ENCODE measurements around the gene ZNF492.
A peak's percentile ranks its signal among the peaks of the same experiment; 100 is the strongest.
"Not testable (repeated sequence)": the region's sequence is repeated elsewhere in the genome, so short reads cannot be mapped to it uniquely, and the experiment has no call there.

The ZNF492 gene

GRCh38 chr19:22622901-22623840 lies 11.0 kb upstream of the ZNF492 start:
- Histone ChIP-seq H3K27me3 (ENCODE audit: low read depth) (no peaks in the 10 kb centered on the region), H3K9me3 (no peaks in the 10 kb centered on the region), H3K36me3 (replicated peaks) (no peaks in the 10 kb centered on the region), H3K4me1 (no peaks in the 10 kb centered on the region), H3K4me3 (no peak overlapping the region)
- DNase-seq (ENCODE audit: low spot score in 2 of 2), result no peak
- in situ Hi-C loops (cut with MboI; ENCODE audit: low sequenced_read_pairs), result no loop called here

DNA sequence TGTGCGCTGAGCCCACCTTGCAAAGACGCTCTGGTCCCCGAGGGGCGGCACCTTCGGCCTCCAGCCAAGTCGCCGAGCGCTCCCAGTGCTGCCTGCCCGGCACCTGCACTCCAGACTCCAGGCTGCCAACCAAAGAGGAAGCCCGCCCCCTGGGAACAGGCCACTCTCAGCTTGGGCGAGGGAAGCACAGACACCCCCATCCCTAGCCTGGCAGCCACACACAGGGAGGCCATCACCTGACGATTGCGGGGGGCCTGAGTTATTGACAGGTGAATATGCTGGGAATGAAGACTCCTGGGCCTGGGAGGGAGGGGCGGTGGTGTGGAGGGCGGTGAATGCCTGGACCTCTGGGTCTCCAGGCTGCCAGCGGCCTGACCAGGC lies 10.3 kb upstream of the ZNF492 start:
- Histone ChIP-seq H3K4me1 (no peaks in the 10 kb centered on the region), H3K9me3 (no peaks in the 10 kb centered on the region), H3K36me3 (replicated peaks) (no peaks in the 10 kb centered on the region), H3K4me3 (no peak overlapping the region), H3K27me3 (ENCODE audit: low read depth) (no peaks in the 10 kb centered on the region)
- in situ Hi-C loops (cut with MboI; ENCODE audit: low sequenced_read_pairs), result no loop called here
- DNase-seq (ENCODE audit: low spot score in 2 of 2), result no peak

DNA sequence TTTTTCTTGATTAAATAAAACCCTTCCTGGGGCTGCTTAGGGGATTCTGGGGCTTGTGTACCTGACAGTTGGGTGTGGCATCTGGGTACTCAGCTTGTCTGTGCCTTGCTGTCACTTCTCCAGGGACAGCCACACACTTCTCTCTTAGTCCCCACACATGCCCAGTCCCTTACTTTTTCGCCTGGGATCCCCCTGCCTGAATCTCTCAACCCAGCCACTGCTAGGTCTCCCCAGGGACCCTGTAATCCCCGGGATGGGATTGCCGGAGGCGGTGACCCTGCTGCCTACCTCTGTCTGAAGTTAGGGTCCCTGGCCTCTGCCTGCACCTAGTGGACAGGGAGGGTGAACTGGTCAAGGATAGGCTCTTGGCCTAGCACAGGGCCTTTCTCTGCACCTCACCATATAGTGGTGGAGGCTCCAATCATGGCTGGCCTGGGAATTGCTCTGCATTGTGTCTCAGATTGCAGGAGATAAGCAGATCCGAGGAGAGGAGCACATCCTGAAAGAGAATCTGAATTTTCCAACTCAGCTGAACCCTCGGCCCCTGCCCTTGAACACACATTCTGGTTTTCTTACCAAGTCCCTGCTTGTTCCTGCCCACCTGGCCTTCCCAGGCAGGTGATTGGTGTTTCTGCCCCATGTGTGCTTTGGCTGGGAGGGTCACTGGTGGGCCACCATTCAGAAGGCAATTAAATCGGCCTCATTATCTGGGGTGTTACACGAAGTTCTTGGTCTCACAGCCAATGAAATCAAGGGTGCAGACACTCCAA lies 8.7 kb upstream of the ZNF492 start:
- in situ Hi-C loops (cut with MboI; ENCODE audit: low sequenced_read_pairs), result no loop called here
- no peak for DNase-seq (ENCODE audit: low spot score in 2 of 2)
- H3K27me3 ChIP-seq (ENCODE audit: low read depth), result no peaks in the 10 kb centered on the region
- H3K9me3 ChIP-seq, result no peaks in the 10 kb centered on the region
- H3K36me3 ChIP-seq (replicated peaks), result no peaks in the 10 kb centered on the region
- H3K4me1 ChIP-seq, result no peaks in the 10 kb centered on the region
- no peak overlapping the region for H3K4me3 ChIP-seq

DNA sequence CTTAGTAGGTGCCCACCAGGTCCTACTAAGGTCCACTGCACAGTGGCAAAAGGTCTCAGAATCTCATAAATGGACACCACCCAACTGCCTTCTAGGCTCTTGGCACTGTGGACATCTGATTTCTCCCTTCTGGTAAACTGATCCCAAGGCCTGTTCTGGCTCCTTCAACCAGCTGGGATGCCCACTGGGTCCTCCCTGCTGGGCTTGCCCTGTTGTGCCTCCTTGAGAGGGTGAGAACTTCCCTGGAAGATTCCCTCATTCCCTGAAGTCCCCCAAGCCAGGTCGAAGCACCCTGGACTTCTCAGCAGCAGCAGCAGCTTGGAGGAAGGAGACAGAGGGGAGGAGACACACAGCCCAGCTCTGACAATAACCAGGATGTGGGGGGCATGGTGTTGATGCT lies 6.6 kb upstream of the ZNF492 start:
- H3K4me1 ChIP-seq, result no peaks in the 10 kb centered on the region
- no peak overlapping the region for H3K4me3 ChIP-seq
- H3K27me3 ChIP-seq (ENCODE audit: low read depth), result no peaks in the 10 kb centered on the region
- no peaks in the 10 kb centered on the region for H3K9me3 ChIP-seq
- in situ Hi-C loops (cut with MboI; ENCODE audit: low sequenced_read_pairs), result no loop called here
- no peak for DNase-seq (ENCODE audit: low spot score in 2 of 2)
- no peaks in the 10 kb centered on the region for H3K36me3 ChIP-seq (replicated peaks)

- in situ Hi-C loops (cut with MboI; ENCODE audit: low sequenced_read_pairs), result no loop called here
- H3K4me1 ChIP-seq, result no peaks in the 10 kb centered on the region
- no peak for DNase-seq (ENCODE audit: low spot score in 2 of 2)
- H3K36me3 ChIP-seq (replicated peaks), result no peaks in the 10 kb centered on the region
- no peak overlapping the region for H3K4me3 ChIP-seq
- no peaks in the 10 kb centered on the region for H3K9me3 ChIP-seq
- H3K27me3 ChIP-seq (ENCODE audit: low read depth), result no peaks in the 10 kb centered on the region
Measured at GRCh38 chr19:22628401-22628800, 5.7 kb upstream of the ZNF492 start.

DNA sequence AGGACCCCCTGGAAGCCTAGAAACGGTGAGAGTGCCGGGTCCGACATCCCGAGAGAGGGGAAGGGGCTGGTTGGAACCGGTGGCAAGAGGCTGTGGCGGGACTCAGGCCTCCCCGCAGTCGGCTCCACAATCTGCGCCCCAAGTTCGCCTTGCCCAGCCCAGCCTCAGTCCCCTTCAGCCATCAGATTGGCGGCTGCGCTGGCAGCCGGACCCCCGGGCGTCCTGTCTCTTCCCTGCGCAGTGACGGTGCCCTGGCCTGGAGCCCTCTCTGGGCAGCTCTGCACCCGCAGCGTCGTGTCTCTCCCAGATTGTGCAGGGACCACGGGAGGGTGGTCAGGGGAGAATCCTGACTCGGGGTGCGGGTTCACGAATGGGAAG lies 315 bp downstream of the ZNF492 start:
- Histone ChIP-seq H3K4me3 (peak overlapping the region; percentile 75), H3K27me3 (ENCODE audit: low read depth) (no peaks in the 10 kb centered on the region), H3K4me1 (peaks cover 4% of the 10 kb centered on the region; the same call in 1 of the 2 replicates), H3K9me3 (peaks cover 3% of the 10 kb centered on the region; the same call in 1 of the 2 replicates), H3K36me3 (replicated peaks) (no peaks in the 10 kb centered on the region)
- in situ Hi-C loops (cut with MboI; ENCODE audit: low sequenced_read_pairs), result no loop called here
- DNase-seq (ENCODE audit: low spot score in 2 of 2), result peak in 1 of 2 experiments; percentile 22

DNA sequence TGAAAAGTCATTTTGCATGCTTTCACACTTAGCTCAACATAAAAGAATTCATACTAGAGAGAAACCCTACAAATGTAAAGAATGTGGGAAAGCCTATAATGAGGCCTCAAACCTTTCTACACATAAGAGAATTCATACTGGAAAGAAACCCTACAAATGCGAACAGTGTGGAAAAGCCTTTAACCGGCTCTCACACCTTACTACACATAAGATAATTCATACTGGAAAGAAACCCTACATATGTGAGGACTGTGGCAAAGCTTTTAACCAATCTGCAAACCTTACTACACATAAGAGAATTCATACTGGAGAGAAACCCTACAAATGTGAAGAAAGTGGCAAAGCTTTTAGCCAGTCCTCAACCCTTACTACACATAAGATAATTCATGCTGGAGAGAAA lies 51.4 kb downstream of the ZNF492 start:
- H3K27me3 ChIP-seq (ENCODE audit: low read depth); H3K9me3 ChIP-seq; DNase-seq (ENCODE audit: low spot score in 2 of 2); H3K4me3 ChIP-seq; in situ Hi-C loops (cut with MboI; ENCODE audit: low sequenced_read_pairs); H3K4me1 ChIP-seq; H3K36me3 ChIP-seq (replicated peaks): not testable (repeated sequence)

DNA sequence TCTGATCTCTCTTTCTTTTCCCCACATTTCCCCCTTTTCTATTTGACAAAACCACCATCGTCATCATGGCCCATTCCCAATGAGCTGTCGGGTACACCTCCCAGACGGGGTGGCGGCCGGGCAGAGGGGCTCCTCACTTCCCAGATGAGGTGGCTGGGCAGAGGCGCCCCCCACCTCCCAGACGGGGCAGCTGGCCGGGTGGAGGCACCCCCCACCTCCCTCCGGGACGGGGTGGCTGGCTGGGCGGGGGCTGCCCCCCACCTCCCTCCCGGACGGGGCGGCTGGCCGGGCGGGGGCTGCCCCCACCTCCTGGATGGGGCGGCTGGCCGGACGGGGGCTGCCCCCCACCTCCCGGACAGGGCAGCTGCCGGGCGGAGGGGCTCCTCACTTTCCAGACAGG lies 68.5 kb downstream of the ZNF492 start:
- H3K9me3 ChIP-seq; H3K36me3 ChIP-seq (replicated peaks); H3K4me1 ChIP-seq; H3K4me3 ChIP-seq; in situ Hi-C loops (cut with MboI; ENCODE audit: low sequenced_read_pairs); DNase-seq (ENCODE audit: low spot score in 2 of 2); H3K27me3 ChIP-seq (ENCODE audit: low read depth): not testable (repeated sequence)

GRCh38 chr19:22703096-22703495 lies 69.0 kb downstream of the ZNF492 start:
- DNase-seq (ENCODE audit: low spot score in 2 of 2); H3K9me3 ChIP-seq; in situ Hi-C loops (cut with MboI; ENCODE audit: low sequenced_read_pairs); H3K36me3 ChIP-seq (replicated peaks); H3K4me3 ChIP-seq; H3K27me3 ChIP-seq (ENCODE audit: low read depth); H3K4me1 ChIP-seq: not testable (repeated sequence)

DNA sequence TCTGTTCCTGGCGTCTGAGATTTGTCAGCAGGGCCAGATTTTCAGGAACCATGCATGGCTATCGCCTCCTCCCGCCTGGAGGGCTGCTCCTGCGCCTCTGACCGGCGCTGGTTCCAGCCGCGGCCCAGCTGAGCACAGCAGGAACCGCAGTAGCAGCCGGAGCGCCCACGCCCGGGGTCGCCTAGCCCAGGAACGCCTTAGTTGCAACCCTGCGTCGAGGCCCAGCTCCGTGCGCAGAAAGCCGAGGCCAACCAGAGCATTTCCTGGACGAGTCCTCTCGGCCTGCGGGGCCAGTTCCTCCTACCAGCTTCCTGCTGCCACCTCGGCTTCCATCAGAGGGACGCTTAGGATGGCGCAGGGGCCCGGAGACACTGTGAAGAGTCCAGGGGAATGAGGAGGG lies 74.9 kb downstream of the ZNF492 start:
- Histone ChIP-seq H3K36me3 (replicated peaks) (no peaks in the 10 kb centered on the region), H3K9me3 (no peaks in the 10 kb centered on the region), H3K4me3 (no peak overlapping the region), H3K4me1 (no peaks in the 10 kb centered on the region), H3K27me3 (ENCODE audit: low read depth) (no peaks in the 10 kb centered on the region)
- DNase-seq (ENCODE audit: low spot score in 2 of 2), result no peak
- in situ Hi-C loops (cut with MboI; ENCODE audit: low sequenced_read_pairs), result no loop called here
